Caco-2 (cell line): ENCODE data around the gene AIPL1. TPM values are rescaled to one million over a fixed set of nuclear protein-coding genes. Genes with fewer than 3 reads are reported as not detected.

Source experiments
- BruUV-seq: library from RNA; stranded (reverse); fragments of 400-500 nt; replicated peaks from 2 replicates; lab custom pipeline; 2021; lab: Mats Ljungman, UMichigan
- CTCF ChIA-PET: fragments of 300-600 bp; sonication (Branson Sonifier 250); formaldehyde crosslinking; loops from one replicate; lab custom pipeline; 2022; ENCODE audit warnings: antibody characterized with exemption; lab: Charles Lee
- POLR2A ChIA-PET: fragments of 300-600 bp; sonication (Branson Sonifier 250); formaldehyde crosslinking; loops from one replicate; lab custom pipeline; 2022; ENCODE audit warnings: antibody characterized with exemption; lab: Charles Lee
- DNase-seq, 2 experiments: peaks; one replicate each; pipeline versions ENCODE4 v3.0.0 to v3.0.0-alpha.2; 2020 to 2022
- H3K27me3 ChIP-seq: replicated peaks from 2 replicates; pipeline ENCODE4 v1.6.0; 2011; ENCODE audit warnings: low read length; ENCODE audit not compliant: control insufficient read depth, insufficient read depth
- H3K36me3 ChIP-seq: 2 replicates; pipeline ENCODE4 v1.5.1; 2011; ENCODE audit warnings: low read length; ENCODE audit not compliant: control insufficient read depth, insufficient read depth
- H3K4me1 ChIP-seq: fragments of 250-450 bp; sonication (Bioruptor Pico); 2 replicates; pipeline ENCODE4 v1.5.1; 2020; ENCODE audit warnings: mild to moderate bottlenecking
- H3K4me3 ChIP-seq: 2 replicates; pipeline ENCODE4 v1.5.1; 2011; ENCODE audit warnings: low read depth, mild to moderate bottlenecking, control low read depth, low read length
- H3K9me3 ChIP-seq: fragments of 250-450 bp; sonication (Bioruptor Pico); 2 replicates; pipeline ENCODE4 v1.5.1; 2020; ENCODE audit warnings: mild to moderate bottlenecking, moderate library complexity
- H3K27ac Mint-ChIP-seq: one replicate; pipeline ENCODE4 v1.8.0; 2022; ENCODE audit warnings: mixed read lengths; ENCODE audit not compliant: unreplicated experiment
- H3K27me3 Mint-ChIP-seq: one replicate; pipeline ENCODE4 v1.8.0; 2022; ENCODE audit warnings: mixed read lengths; ENCODE audit not compliant: insufficient read depth, unreplicated experiment
- H3K36me3 Mint-ChIP-seq: one replicate; pipeline ENCODE4 v1.8.0; 2022; ENCODE audit warnings: mild to moderate bottlenecking, mixed read lengths; ENCODE audit not compliant: insufficient read depth, unreplicated experiment
- H3K4me1 Mint-ChIP-seq: one replicate; pipeline ENCODE4 v1.8.0; 2022; ENCODE audit warnings: low read depth, mixed read lengths; ENCODE audit not compliant: unreplicated experiment
- H3K4me3 Mint-ChIP-seq: one replicate; pipeline ENCODE4 v1.8.0; 2022; ENCODE audit warnings: mild to moderate bottlenecking, moderate library complexity, mixed read lengths; ENCODE audit not compliant: unreplicated experiment
- H3K9me3 Mint-ChIP-seq: one replicate; pipeline ENCODE4 v1.8.0; 2022; ENCODE audit warnings: mixed read lengths; ENCODE audit not compliant: unreplicated experiment
- intact Hi-C: fragments of 100-400 bp; cut with micrococcal nuclease; formaldehyde crosslinking; loops from one replicate; pipeline ENCODE4 v1.10.0; 2022; ENCODE audit not compliant: unreplicated experiment
- total RNA-seq: library from RNA; stranded (reverse); gene quantifications from 2 replicates; pipeline ENCODE4 v1.2.3, GENCODE V29; 2022
- TF ChIP-seq, protein P1 (sequence below), 2 experiments: fragments of 200-600 bp in 1 of 2; IDR thresholded peaks; 1 replicate in 1 of 2; 2 replicates in 1 of 2; pipeline versions ENCODE4 v1.5.1 to v1.8.0; 2011 to 2022; ENCODE audit warnings: antibody characterized with exemption in 1 of 2, control low read depth in 1 of 2, inconsistent platforms in 1 of 2, low read depth in 1 of 2, low read length in 1 of 2, mild to moderate bottlenecking in 1 of 2, moderate library complexity in 1 of 2; ENCODE audit not compliant: insufficient read depth in 1 of 2, severe bottlenecking in 1 of 2, unreplicated experiment in 1 of 2

AIPL1 gene
- total RNA-seq, 1 experiment from 2014 or later: not detected

DNA sequence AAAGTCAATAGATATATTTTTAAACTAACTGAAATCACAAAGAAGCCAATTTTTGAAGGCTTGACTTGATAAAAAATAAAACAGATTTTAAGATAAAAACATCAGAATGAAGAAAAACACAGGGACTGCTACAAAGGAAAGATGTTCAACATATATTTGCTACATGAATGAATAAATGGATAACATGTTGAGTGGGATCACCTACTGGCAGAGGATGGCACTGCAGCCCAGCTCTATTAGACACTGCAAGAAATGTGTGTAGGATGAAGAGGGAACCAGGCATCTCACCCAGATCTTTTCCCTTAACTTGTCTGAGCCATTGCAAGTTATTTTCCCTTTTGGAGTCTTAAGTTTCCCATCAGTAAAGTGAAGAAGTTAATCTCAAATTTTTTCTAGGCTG, 4.2 kb downstream of the AIPL1 start:
- H3K4me1 Mint-ChIP-seq: no peaks in the 10 kb centered on the region

GRCh38 chr17:6429266-6429665, 5.7 kb downstream of the AIPL1 start:
- intact Hi-C loops: no loop called here
- Histone ChIP-seq H3K9me3 (no peaks in the 10 kb centered on the region), H3K4me3 (no peak overlapping the region), H3K4me1 (no peaks in the 10 kb centered on the region), H3K36me3 (no peaks in the 10 kb centered on the region), H3K27me3 (no peaks in the 10 kb centered on the region)
- Mint-ChIP-seq H3K4me3 (no peak overlapping the region), H3K4me1 (no peaks in the 10 kb centered on the region), H3K36me3 (no peaks in the 10 kb centered on the region), H3K27me3 (no peaks in the 10 kb centered on the region), H3K9me3 (peaks cover 10% of the 10 kb centered on the region), H3K27ac (no peak overlapping the region)
- TF ChIP-seq, protein P1, sequence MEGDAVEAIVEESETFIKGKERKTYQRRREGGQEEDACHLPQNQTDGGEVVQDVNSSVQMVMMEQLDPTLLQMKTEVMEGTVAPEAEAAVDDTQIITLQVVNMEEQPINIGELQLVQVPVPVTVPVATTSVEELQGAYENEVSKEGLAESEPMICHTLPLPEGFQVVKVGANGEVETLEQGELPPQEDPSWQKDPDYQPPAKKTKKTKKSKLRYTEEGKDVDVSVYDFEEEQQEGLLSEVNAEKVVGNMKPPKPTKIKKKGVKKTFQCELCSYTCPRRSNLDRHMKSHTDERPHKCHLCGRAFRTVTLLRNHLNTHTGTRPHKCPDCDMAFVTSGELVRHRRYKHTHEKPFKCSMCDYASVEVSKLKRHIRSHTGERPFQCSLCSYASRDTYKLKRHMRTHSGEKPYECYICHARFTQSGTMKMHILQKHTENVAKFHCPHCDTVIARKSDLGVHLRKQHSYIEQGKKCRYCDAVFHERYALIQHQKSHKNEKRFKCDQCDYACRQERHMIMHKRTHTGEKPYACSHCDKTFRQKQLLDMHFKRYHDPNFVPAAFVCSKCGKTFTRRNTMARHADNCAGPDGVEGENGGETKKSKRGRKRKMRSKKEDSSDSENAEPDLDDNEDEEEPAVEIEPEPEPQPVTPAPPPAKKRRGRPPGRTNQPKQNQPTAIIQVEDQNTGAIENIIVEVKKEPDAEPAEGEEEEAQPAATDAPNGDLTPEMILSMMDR (IDR thresholded peaks at IDR 0.05; ENCODE audit: insufficient read depth in 1 of 2, low read depth in 1 of 2, low read length in 1 of 2, severe bottlenecking in 1 of 2, unreplicated experiment in 1 of 2): no peak
- DNase-seq: no peak
- ChIA-PET POLR2A (no interaction called here), CTCF (no interaction called here)
- no TSS peak for BruUV-seq

More for the DNA sequence above, 4.2 kb downstream of the AIPL1 start:
- POLR2A ChIA-PET: no interaction called here
- no peak overlapping the region for H3K4me3 ChIP-seq
- intact Hi-C loops: no loop called here
- Mint-ChIP-seq H3K27me3 (no peaks in the 10 kb centered on the region), H3K36me3 (no peaks in the 10 kb centered on the region), H3K4me3 (no peak overlapping the region), H3K9me3 (peaks cover 10% of the 10 kb centered on the region), H3K27ac (no peak overlapping the region)
- TF ChIP-seq, protein P1 (IDR thresholded peaks at IDR 0.05; ENCODE audit: insufficient read depth in 1 of 2, low read depth in 1 of 2, low read length in 1 of 2, severe bottlenecking in 1 of 2, unreplicated experiment in 1 of 2): no peak
- DNase-seq: no peak
- H3K9me3 ChIP-seq: no peaks in the 10 kb centered on the region
- no TSS peak for BruUV-seq
- CTCF ChIA-PET: interaction anchor here (0.6 kb wide), 1 partner anchor 210 kb away, joined by 3 read pairs; the partner anchor contains the start of gene KIAA0753
- H3K36me3 ChIP-seq: no peaks in the 10 kb centered on the region
- H3K27me3 ChIP-seq: no peaks in the 10 kb centered on the region
- H3K4me1 ChIP-seq: no peaks in the 10 kb centered on the region

DNA sequence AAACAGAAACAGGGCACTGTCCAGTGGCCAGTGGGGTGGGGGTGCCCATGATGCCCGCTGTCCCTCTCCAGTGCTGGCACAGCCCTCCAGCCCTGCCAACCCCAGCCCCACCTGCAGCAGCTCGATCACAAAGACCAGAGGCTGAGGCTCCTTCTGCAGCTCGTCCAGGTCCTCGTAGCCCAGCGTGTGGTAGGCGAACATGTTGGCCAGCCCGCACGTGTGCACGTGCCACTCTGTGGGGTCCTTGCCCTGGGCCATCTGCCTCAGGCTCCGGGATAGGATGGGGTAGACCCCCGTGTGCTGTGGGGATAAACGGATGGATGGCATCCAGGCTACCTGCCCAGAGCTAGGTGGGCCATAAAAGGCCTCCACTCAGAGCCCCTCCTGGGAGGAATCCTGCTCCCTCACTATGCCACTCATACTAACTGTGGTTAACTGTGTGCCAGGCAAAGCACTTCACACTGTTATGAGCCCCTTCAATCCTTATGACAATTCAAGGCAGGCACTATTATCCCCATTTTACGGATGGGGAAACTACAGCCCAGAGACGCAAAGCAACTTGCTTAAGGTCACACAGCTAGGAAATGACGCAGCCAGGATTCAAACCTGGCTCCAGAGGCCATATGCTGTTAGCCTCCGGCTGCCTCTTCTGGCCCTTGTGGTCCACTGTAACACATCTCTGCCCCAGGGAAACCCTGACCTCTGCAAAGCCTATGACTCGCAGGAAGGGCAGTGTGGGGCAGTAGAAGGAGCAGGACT, 6.5 kb downstream of the AIPL1 start:
- H3K4me1 Mint-ChIP-seq: no peaks in the 10 kb centered on the region
- H3K27ac Mint-ChIP-seq: no peak overlapping the region
- no peaks in the 10 kb centered on the region for H3K27me3 Mint-ChIP-seq
- Histone ChIP-seq H3K9me3 (no peaks in the 10 kb centered on the region), H3K4me1 (no peaks in the 10 kb centered on the region), H3K27me3 (no peaks in the 10 kb centered on the region), H3K4me3 (no peak overlapping the region), H3K36me3 (no peaks in the 10 kb centered on the region)
- no peak overlapping the region for H3K4me3 Mint-ChIP-seq
- DNase-seq: no peak
- ChIA-PET POLR2A (no interaction called here), CTCF (no interaction called here)
- H3K9me3 Mint-ChIP-seq: peaks cover 10% of the 10 kb centered on the region
- BruUV-seq: no TSS peak
- intact Hi-C loops: no loop called here
- no peaks in the 10 kb centered on the region for H3K36me3 Mint-ChIP-seq
- TF ChIP-seq, protein P1 (IDR thresholded peaks at IDR 0.05; ENCODE audit: insufficient read depth in 1 of 2, low read depth in 1 of 2, low read length in 1 of 2, severe bottlenecking in 1 of 2, unreplicated experiment in 1 of 2): no peak
